ENCODE data around the gene CALCB.
A peak's percentile ranks its signal among the peaks of the same experiment; 100 is the strongest.

CALCB gene

GRCh38 chr11:15118431-15118830 lies 45.0 kb downstream of the CALCB start:
- no peak for DNase-seq (ENCODE audit: low spot score)

- no peak for DNase-seq (ENCODE audit: low spot score)
Observed at GRCh38 chr11:15119352-15119751, 46.0 kb downstream of the CALCB start.

DNA sequence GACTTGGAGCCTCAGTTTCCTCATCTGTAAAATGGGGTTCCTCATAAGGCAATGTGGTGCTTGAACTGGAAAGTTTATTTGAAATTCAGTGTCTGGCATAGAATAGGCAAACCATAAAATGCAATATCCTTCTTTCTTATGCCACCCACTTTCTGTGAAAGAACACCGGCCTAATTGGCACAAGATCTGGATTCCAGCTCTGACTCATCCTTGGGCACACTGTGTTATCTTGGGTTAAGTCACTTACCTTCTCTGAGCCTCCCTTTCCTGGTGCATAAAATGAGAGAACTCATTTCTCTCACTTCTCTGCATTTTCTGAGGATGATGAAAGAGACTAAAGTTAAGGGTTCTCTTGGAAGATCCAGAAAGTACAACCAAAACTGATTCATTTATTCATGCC lies 46.4 kb downstream of the CALCB start:
- DNase-seq (ENCODE audit: low spot score): no peak

DNA sequence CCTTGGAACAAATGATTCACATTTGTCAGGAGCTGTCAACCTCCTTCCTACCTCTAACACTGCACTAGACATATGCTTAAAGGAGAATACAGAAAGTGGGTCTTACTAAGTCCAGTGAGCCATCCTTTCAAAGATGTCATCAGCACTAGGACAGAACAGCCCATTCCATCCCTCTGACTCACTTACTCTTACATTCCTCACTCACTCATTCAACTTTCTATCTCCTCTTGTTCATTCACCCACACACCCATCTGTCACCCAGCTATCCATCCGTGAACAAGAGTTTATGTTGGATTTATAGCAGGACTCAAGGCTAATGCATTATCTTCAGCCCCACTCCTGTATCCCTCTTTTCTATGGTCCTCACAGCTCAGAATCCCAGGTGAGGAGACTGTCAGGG lies 50.5 kb downstream of the CALCB start:
- no peak for DNase-seq (ENCODE audit: low spot score)

- DNase-seq (ENCODE audit: low spot score): no peak
Observed at GRCh38 chr11:15124528-15124927, 51.1 kb downstream of the CALCB start.

- DNase-seq (ENCODE audit: low spot score): peak; percentile 19
Observed at GRCh38 chr11:15127341-15127740, 53.9 kb downstream of the CALCB start.
